Left hindlimb (tissue), 1 donor: ENCODE results near the gene IL34.
A peak's percentile ranks its signal among the peaks of the same experiment; 100 is the strongest.

Source experiments
- DNase-seq: peaks from one replicate; pipeline ENCODE4 v3.0.0-alpha.2; 2018

Gene IL34

DNA sequence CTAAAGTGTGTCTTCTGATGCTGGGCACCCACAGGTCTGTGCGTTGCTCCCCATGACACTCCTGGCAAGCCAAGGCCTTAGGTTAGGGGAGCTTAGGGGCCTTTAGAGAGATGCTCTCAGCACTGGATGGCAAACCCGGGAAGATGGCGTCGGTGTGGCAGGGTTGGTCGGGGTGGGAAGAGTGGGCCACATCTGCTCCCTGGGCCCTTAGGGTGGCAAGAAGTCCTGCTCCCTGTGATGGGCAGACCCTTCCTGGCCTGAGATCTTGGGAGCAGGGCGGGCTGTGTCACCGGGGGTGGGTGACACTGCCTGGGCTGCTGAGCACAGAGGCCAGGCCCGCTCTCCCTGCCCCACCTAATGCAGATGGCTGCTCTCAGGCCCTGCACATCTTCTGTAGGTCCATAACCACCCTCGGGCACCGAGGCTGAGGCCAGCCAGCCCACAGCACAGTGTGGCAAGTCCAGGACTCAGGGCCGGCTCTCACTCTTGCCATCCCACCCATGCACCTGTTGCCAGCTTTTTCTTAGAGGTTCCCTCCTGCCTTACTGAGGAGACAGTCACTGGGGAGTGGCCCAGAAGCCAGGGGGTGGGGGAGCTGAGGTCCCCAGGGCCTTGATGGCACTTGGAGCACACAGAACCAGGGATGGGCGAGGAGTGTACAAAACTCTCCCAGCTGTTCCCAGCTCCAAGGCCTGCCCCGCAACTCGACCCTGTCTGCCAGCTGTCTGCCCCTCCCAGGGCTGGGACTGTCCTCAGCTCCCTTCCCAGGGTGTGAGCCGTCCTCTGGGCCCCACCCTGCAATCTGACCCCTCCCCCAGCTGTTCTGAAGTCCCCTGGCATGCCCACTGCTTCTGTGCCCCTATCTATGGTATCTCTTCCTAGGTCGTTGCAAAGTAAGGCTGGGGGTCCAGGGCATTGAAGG, 43.9 kb downstream of the IL34 start:
- peak; percentile 82 for DNase-seq

DNA sequence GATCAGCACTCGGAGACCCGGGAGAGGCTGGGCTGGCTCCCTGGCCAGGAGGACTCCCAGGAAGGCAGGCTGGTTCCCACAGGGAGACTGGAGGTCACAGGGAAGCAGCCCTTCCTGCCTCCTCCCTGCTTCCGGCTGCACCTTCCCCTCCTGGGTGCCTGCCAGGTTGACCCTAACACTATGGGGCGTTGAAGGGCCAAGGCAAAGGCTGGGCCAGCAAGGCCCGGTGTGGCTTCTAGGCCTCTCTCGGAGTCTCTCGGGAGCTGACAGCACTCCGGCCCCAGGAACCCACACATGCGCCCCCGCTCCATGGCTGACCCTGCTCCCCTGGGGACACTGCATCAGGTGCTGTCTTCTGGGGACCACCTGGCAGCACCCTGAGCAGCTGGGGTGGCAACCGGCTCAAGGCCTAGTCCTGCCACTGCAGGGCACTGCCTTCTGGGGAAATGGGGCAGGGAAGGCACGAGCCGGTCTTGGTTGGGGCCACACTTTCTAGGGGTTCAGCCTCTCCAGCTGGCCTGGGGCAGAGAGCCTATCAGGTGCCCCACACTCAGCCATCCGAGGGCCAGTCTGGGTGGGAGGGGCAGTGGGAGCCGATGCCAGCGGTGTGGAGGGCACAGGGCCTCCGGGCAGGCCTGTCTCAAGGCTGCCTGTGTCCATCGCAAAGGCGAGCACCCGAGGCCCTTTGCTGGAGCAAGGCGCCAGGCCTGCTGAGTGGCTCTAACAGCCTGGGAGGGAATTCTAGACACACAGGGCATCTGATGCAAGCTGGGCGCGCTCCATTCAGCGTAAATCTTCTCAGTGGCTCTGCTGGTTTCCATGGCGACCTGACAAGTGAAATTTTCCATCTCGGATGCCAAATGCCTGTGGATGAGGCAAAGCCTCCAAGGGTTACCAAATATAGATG, 45.1 kb downstream of the IL34 start:
- DNase-seq, result peak; percentile 93

DNA sequence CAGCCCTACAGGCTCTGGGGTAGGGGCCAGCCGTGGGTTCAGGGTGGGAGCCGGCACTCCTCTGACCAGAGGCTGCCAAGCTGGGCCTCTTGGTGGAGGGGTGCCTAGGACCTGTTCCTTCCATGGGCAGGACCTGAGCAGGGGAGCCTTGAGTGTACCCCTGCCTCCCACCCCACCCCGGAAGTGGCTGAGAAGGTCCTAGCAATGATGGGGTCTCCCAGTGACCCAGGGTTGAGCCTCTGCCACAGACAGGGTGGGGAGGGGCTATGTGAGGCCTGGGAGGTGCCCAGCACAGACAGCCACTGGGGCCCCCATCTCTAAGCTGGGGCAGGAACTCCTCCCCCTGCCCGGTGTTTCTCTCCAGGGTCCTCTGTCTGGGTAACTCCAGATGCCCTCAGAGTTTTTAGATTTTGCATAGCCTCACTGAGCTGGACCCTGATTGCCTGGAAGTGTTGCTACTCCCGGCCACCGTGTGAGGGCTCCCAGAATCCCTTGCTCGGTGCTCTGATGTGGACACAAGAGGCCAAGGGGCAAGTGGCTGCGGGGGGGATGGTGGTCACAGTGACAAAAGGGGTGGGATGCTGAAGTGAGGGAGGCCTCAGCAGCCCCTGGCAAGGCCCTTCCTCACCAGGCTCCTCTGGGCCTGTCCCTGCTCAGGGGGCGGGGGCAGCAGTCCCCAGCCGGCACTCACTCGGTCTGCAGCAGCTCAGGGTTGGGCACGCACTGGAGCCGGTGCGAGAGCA, 45.9 kb downstream of the IL34 start:
- no peak for DNase-seq

DNA sequence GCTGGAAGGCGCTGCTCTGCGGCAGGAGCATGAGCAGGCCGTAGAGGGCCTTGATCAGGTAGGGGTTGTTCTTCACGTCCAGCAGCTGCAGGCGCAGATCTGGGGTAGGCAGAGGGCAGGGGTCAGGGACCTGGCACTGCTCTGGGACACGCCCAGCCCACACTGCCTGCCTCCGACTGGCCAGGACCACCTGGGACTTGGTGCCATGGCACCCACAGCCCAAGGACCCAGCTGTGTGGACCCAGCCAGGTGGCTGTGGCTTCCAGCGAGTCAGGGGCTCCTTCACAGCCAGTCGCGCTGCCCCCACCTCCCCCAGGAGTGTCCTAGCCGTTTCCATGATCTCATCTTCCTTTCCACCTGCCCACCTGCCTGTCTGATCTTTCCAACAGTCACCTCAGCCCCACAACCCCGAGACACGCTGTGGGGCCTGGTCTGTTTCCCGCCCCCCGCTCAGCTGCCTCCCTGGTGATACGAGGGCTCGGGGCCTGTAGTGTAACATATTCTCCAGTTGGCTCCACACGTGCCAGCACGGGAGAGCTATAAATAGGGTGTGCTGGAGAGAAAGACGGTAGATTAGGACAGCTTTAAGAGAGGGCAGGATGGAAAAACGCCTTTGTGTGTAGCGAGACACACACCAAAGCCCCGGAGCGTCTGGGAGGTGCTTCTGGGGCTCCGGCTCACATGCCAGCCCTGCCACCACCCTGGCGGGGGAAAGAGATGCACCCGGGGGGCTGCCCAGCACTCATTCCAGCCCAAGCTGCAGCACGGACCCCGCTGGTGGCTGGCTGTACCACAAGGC, 46.7 kb downstream of the IL34 start:
- peak; percentile 79 for DNase-seq

DNA sequence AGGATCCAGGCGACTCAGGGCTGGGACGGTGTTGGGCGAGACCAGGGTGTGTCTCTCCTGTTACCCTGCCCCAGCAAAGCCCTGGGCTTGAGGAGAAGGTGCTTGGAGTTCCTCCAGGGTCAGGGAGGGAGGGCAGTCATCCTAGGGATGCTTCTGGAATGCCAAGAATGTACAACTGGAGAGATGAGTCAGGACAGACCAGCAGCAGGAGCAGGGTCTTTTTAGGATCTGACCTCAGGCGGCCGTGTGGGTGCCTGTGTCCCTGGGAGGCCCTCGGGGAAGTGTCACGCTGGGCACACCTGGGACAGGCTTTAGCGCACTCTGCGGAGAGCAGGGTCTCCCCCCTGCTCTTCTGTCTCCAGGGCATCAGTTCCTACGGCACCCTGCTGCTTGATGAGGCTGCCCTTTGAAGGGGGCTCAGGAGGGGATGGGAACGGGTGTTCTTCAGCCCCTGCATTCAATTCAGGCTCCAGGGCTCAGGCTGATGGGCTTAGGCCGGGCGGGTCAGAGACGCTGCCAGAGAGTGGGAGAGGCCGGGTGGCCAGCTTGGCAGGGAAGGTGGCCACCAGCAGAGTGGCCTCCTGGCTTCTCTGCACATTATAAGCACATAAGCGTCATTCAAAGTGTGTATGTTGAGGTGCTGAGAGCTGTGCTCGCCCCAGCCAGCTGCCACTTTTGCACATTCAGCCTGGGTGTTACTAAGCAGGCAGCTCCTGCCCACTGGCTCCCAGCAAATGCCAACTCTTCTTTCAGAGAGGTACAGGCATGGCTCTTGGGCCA, 47.9 kb downstream of the IL34 start:
- no peak for DNase-seq

DNA sequence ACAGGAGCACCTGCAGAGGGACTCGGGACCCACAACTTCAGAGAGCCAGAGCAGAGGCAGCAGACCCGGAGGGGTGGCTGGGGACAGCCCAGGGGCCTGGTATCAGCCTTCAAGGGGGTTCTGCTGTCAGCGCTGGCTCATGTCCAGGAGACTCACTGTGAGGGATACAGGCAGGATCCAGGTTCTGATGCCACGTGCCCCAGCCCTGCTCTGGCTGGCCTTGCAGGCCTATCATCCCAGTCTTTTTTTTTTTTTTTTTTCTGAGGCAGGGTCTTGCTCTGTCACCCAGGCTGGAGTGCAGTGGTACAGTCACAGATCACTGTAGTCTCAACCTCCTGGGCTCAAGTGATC, 48.5 kb downstream of the IL34 start:
- no peak for DNase-seq

DNA sequence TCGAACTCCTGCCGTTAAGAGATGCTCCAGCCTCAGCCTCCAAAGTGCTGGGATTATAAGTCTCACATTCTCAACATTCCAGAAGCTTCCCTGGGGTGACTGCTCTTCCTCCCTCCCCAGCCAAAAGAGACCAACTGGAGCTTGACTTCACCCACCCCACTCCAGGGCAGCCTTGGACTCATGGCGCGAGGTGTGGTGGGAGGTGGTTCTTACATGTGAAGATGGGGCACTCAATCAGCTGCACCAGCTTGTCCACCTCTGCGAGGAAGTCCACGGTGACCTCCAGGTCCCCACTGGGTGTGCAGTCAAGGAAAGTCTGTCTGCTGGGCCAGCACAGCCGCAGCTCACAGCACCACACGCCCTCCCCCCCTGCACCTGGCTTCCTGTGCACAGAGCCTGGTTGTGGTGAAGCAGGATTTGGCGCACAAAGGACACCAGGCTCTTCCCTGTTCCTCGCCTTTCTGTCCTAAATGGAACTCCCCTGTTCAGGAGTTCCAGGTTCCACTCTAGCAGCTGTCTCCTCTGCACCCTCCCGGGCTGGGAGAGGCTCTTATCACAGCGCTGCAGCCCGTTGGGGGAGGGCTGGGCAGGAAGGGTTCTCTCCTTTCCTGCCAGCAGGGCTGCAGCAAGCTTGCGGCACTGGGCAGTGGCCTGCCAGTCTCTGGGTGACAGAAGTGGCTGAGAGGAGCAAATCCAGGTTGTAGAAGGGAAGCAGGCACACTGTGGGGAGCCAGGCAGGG, 49.1 kb downstream of the IL34 start:
- DNase-seq, result no peak

DNA sequence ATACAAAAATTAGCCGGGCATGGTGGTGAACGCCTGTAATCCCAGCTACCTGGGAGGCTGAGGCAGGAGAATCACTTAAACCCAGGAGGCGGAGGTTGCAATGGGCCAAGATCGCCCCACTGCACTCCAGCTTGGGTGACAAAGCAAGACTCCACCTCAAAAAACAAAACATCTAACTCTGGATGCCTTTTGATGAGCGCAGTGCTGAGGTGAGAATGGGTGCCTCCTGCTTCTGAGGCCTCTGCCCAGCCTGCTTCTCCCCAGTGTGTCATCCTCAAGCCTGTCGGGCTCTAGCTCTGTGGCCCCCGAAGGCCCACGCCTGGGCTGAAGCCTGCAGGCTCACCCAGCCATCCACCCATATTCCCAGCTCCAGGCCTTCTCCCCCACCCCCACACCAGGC, 50.0 kb downstream of the IL34 start:
- no peak for DNase-seq

DNA sequence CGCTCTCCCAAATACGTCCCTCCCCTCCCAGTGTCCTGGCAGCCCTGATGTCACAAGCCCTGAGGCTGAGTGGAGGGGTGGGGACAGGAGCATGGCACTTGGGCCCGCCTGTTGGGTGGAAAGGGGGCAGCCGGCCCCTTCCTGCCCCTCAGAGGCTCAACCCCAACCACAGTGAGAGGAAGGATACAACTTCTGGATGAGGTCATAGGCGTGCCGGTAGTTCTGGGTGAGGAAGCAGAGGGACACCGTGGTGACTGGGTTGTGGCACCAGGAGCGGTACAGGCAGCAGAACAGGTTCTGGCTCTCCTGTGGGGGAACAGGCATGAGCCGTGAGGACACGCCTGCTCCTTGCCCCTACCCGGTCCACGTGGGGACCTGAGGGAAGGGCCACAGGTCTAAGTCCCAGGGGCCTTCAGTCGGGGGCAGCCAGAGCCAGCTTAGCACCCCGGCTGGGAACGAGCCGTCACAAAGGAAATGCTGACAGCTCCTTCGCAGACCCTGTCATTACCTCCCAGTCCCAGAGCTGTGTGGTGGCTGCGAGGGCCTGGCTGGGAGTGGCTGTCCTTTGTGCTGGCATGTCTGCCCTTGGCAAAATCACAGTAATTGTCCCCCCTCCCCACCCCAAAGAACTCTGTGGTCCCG, 50.7 kb downstream of the IL34 start:
- DNase-seq, result no peak

DNA sequence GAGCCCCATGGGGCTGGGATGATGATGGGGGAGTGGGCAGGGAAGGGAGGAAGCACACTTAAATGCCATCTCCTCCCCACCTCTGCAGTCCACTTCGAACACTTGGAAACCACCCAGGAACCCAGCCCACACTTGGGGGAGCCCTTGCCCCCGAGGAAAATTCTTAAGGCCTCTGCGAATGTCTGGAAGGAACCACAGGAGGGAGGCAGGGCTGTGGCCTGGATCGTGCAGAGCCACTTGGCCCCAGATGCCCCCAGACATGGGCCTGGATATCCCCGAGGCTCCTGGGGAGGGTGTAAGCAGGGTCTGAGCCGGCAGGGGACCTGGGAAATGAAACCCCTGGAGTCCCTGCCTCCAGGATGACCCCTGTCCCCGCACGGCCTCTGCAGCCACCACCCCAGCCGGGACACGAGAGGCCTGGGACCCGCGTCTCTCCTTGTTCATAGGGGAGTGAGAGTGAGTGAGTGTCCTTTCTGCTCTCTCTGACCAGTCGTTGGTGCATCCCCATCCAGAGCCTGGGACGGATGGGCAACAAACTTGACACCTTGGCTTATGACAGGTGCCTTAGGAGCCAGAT, 51.3 kb downstream of the IL34 start:
- peak; percentile 78 for DNase-seq

DNA sequence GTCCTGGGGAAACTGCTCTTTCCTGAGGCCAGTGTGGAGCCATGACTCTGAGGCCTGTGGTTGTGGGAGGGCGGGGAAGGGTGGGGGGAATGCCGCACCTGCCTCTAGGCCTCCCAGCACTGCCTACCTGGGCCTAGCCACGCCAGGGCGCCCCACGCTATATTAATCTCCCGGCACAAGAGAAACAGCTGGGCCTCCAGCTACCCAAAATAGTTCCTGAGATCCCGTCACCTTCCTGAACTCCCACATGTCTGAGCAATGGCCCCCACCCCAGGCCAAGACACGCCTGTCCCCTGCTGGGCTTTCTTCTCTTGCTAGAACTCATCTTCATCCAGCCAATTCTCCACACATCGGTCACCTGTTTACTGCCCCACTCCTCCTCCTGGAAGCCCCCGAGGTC, 52.5 kb downstream of the IL34 start:
- no peak for DNase-seq

DNA sequence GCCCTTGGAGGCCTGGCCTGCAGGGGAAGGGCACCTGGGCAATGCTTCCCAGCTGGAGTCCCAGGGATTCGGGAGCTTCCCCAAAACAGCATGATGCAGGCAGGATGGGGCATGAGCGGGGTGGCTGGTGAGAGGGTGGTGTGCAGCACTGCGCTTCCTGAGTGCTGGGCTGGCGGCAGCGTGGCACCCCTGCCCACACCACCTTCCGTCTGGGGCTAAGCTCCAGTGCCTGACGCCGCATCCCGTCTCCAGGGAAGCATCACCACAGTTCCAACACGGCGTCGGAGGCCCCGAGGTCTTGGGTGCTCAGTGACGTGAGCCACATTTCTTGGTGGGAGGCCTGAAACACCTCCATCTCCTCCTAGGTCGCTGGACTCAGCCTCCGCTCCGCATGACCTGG, 53.3 kb downstream of the IL34 start:
- no peak for DNase-seq

DNA sequence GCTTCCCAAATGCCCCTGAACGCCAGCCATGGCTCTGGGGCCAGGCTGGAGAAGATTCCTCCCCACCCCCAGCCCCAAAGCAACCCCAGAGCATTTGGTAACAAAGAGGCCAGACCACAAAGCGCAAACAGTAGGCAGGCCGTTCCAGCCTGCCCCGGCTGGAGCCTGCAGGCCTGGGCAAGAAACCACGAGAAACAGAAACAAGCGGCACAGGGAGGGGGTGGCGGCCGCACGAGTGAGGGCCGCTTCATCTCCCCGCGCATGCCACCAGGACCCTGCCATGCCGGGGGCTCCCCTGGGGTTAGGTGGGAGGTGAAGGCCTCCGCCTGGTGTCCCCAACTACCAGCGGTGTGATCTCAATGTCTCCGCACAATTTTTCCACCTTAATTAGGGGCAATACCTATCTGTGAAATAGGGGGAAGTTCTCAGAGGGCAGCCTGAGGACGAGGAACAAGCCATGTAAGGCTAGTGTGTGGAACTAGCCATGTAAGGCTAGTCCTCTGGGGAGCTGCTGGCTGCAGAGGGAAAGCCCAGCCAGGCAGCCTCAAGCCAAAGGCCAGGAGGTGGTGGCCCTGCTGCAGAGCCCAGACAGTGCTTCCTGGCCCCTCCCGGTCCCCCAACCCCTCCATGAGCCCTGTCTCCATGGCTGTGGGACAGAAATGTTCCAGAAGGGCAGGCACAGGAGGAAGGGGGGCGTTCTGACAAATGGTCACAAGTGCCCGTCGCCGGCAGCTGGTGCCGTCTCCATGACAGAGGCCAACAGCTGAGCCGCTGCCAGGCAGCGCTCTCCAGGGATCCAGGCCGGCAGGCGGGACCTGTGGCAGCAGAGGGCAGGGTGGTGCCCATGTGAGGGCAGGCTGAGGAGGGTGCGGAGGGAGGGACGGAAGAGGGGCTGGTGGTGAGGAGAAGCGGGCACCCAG, 54.0 kb downstream of the IL34 start:
- DNase-seq, result peak; percentile 78

DNA sequence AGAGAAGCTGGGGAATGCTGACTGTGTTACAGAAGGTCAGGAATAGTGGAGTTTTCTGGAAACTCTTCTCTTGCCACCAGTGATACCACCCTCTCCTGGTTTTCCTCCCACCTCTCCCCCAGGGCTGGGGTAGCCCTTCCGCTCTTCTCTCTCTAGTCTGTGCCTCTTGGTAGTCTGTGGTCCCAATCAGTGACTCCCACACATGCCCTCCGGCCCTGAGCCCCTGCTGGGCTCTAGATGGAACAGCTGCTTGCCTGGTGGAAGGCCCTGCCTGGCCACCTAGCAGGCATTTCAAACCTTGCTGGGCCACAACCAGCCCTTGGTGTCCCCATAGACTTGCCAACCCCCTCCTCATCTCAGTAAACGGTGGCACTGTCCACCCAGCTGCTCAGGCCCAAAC, 54.7 kb downstream of the IL34 start:
- DNase-seq, result no peak

DNA sequence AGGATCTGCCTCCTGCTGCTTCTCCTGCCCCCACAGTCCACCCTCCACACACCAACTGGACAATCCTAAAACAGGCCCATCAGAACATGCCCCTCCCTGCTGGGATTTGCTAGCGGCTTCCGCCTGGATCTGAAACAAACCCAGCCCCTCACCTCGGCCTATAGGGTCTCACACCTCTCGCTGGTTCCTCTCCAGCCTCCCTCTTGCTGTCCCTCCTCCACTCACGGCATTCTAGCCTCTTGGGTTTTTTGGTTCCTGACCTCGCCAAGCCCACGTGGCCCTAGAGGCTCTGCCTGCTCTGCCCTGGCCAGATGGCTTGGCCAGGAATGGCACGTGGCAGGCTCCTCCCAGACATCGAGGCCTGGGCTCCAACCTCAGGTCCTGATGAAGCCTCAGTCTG, 55.2 kb downstream of the IL34 start:
- no peak for DNase-seq

DNA sequence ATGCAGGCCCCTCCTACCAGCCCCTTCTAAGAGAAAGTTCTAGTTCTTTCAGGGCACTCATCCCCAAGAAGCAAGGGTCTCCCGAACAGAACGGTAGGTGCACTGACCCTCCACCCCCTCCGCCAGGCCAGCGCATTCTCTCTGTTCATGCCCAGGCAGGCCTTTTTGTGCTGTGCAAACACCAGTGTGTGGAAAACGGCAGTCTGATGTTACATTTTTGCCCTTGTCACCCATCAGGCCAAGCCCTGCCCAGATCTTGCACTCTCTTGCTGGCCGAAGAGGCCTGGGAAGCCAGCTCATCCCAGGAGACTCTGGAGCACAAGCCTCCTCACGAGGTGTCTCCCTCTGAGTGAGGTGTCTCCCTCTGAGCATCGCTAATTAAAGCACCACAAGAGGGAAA, 55.6 kb downstream of the IL34 start:
- DNase-seq, result no peak

DNA sequence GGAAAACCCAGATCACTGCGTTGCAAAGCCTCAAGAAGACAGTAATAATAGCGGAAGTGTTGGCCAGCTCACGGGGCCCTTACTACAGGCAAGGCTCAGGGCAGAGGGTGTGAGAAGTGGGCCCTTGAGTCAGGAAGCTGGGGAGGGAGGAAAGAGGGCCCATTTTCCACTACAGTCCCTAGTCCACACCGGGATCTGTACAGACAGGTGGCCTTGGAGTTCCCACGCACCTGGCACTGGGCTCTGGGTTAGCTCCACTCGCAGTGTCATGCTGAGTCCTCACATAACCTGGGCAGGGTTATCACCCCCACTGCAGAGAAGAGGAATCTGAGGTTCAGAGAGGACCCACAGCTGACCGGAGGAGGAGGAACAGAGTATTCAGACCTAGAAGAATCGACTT, 56.3 kb downstream of the IL34 start:
- no peak for DNase-seq

DNA sequence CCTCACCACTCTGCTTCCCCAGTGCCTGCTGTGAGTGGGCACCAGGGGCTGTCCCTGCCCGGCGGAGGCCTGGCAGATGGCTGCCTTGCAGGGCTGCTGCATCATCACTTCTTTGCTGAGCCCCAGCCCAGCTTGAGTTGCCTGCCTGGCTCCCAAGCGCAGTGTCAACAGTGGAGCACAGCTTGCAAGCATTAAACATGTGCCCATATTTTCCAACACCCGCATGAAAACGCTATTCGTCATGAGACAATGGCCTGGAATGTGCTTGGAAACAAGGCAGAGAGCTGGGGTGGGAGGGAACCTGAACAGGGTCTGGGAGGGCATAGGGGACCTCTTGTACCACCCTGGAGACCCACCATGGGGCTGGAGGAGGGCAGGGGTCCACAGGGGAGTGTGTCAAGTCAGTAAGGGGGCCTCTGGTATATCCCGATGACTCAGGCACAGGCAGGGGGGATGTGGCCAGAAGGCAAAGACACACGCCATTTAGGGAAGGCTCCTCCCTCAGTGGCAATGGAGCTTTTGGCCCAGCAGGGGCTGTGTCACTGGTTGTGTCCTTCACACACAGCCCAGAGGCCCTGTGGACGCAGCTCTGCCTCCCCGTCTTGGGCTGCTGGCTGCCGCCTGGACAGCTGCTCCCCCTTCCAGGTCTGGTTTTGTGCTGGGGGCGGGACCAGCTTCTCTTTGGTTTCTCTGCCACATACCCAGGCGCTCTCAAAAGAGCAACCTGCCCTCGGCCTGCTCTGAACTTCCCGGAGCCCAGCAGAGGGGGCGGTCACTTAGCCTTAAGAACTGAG, 56.9 kb downstream of the IL34 start:
- peak; percentile 84 for DNase-seq
